ENCODE measurements around the gene LIN52. TPM values are rescaled to one million over a fixed set of nuclear protein-coding genes. Genes with fewer than 3 reads are reported as not detected.

The LIN52 gene
- total and polyA plus RNA-seq, 2 of the 8 experiments (the other 6 are each of a cell fraction or from before 2014, with no cell fraction given), result 6.8 to 11.6 TPM

DNA sequence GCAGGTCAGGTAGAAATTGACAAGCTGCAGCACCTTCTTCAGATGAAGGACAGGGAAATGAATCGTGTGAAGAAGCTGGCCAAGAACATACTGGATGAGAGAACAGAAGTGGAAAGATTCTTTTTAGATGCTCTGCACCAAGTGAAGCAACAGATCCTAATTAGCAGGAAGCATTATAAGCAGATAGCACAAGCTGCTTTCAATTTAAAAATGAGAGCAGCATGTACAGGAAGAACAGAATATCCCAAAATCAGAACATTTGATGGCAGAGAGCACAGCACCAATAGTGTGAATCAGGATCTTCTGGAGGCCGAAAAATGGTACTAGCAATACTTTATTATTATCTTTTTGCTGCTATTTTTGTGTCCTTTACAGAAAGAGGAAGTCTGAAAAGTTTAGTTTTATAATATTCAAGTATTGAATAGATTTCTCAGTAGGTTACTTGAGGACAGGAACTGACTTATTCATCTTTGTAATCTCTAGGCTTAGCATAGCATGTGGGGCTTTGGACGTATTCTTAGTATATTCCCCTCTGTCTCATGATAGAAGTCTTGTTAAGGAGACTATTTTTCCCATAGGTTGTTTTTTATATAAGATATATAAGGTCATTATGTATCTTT is 34.8 kb upstream of the LIN52 start (continued):
- TF ChIP-seq RBBP5 (IDR thresholded peaks at IDR 0.05; ENCODE audit: borderline replicate concordance, low read depth, low read length) (no peak), KDM1A (IDR thresholded peaks at IDR 0.05; ENCODE audit: borderline replicate concordance, low read length) (no peak)

Data from H1 (cell line).